SK-N-SH treated with all-trans-retinoic acid at 6 μM for 48 hours (cell line): ENCODE data around the gene ERI3.

Experiments used
- ARNTL ChIP-seq: fragments of 450-650 bp; formaldehyde crosslinking; IDR thresholded peaks from 2 replicates; pipeline ENCODE4 v1.5.0; 2020; ENCODE audit warnings: low read depth, mild to moderate bottlenecking, moderate library complexity, borderline replicate concordance
- CSDC2 ChIP-seq: fragments of 250-450 bp; sonication (Bioruptor Pico); IDR thresholded peaks from 2 replicates; pipeline ENCODE4 v1.5.0; 2020; ENCODE audit warnings: mild to moderate bottlenecking, moderate library complexity
- CSRNP3 ChIP-seq: fragments of 250-450 bp; sonication (Bioruptor Pico); IDR thresholded peaks from 2 replicates; pipeline ENCODE4 v1.5.1; 2021; ENCODE audit warnings: mild to moderate bottlenecking, moderate library complexity
- GLIS3 ChIP-seq: fragments of 250-450 bp; sonication (Bioruptor Pico); IDR thresholded peaks from 2 replicates; pipeline ENCODE4 v1.5.0; 2020; ENCODE audit warnings: mild to moderate bottlenecking, moderate library complexity
- ISL1 ChIP-seq: fragments of 250-450 bp; sonication (Bioruptor Pico); IDR thresholded peaks from 2 replicates; pipeline ENCODE4 v2.1.2; 2022; ENCODE audit warnings: mild to moderate bottlenecking, moderate library complexity
- OSR1 ChIP-seq: fragments of 250-450 bp; sonication (Bioruptor Pico); IDR thresholded peaks from 2 replicates; pipeline ENCODE4 v1.8.0; 2022; ENCODE audit warnings: moderate library complexity, mild to moderate bottlenecking, inconsistent platforms
- PATZ1 ChIP-seq: fragments of 250-450 bp; sonication (Bioruptor Pico); IDR thresholded peaks from 2 replicates; pipeline ENCODE4 v1.8.0; 2020; ENCODE audit warnings: mild to moderate bottlenecking, moderate library complexity, borderline replicate concordance
- RARB ChIP-seq: fragments of 250-450 bp; sonication (Bioruptor Pico); IDR thresholded peaks from 2 replicates; pipeline ENCODE4 v1.8.0; 2021; ENCODE audit warnings: mild to moderate bottlenecking, moderate library complexity
- TSHZ2 ChIP-seq: fragments of 250-450 bp; sonication (Bioruptor Pico); IDR thresholded peaks from 2 replicates; pipeline ENCODE4 v1.5.0; 2020; ENCODE audit warnings: mild to moderate bottlenecking, moderate library complexity
- ZFP30 ChIP-seq: fragments of 450-650 bp; formaldehyde crosslinking; IDR thresholded peaks from 2 replicates; pipeline ENCODE4 v1.5.0; 2022; ENCODE audit warnings: mild to moderate bottlenecking, moderate library complexity
- ZNF8 ChIP-seq: fragments of 450-650 bp; formaldehyde crosslinking; IDR thresholded peaks from 2 replicates; pipeline ENCODE4 v1.5.0; 2020; ENCODE audit warnings: mild to moderate bottlenecking, moderate library complexity
- TF ChIP-seq, protein P1 (sequence below): fragments of 250-450 bp; sonication (Bioruptor Pico); IDR thresholded peaks from 2 replicates; pipeline ENCODE4 v1.5.1; 2020; ENCODE audit warnings: low read depth, mild to moderate bottlenecking, moderate library complexity

DNA sequence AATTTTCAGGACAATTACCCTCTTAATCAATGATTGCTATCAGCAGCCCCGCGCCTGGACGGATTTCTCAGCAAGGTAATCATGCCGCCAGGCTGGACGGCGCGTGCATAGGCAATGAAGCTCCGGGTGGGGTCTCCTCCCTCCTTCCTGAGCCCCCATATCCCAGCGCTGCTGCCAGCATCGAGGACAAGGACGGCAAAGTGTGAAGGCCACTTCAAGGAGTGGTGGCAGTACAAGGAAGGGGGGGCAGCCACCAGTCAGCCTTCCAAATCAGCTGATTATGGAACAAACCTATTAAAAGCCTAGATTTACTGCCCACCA lies 90.6 kb downstream of the ERI3 start:
- TF ChIP-seq, protein P1, sequence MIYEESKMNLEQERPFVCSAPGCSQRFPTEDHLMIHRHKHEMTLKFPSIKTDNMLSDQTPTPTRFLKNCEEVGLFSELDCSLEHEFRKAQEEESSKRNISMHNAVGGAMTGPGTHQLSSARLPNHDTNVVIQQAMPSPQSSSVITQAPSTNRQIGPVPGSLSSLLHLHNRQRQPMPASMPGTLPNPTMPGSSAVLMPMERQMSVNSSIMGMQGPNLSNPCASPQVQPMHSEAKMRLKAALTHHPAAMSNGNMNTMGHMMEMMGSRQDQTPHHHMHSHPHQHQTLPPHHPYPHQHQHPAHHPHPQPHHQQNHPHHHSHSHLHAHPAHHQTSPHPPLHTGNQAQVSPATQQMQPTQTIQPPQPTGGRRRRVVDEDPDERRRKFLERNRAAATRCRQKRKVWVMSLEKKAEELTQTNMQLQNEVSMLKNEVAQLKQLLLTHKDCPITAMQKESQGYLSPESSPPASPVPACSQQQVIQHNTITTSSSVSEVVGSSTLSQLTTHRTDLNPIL (CRISPR knock-in tag) = no peak
- no peak for TF ChIP-seq ZNF8 (CRISPR knock-in tag)
- no peak for TF ChIP-seq ZFP30 (CRISPR knock-in tag)
- no peak for TF ChIP-seq CSRNP3 (CRISPR knock-in tag)
- no peak for TF ChIP-seq GLIS3
- TF ChIP-seq PATZ1 (CRISPR knock-in tag) = no peak
- no peak for TF ChIP-seq CSDC2 (CRISPR knock-in tag)
- TF ChIP-seq RARB (CRISPR knock-in tag) = no peak
- TF ChIP-seq ARNTL (CRISPR knock-in tag) = no peak
- TF ChIP-seq TSHZ2 (CRISPR knock-in tag) = no peak
- no peak for TF ChIP-seq OSR1
- TF ChIP-seq ISL1 (CRISPR knock-in tag) = no peak
